Activated CD8-positive, alpha-beta memory T cell treated with anti-CD3 and anti-CD28 coated beads for 4 hours (primary cell): Measurements from ENCODE around the gene SPCS1.

ENCODE experiments used
- DNase-seq, 2 donors: peaks; one replicate each; pipeline ENCODE4 v3.0.0-alpha.2; 2020; ENCODE audit warnings: low read depth in 2 of 2

SPCS1 gene

GRCh38 chr3:52730681-52731080 is 24.8 kb downstream of the SPCS1 start:
- no peak for DNase-seq

- DNase-seq, result no peak
These were observed 25.7 kb downstream of the SPCS1 start for GRCh38 chr3:52731590-52731989.

- no peak for DNase-seq
These were observed 27.5 kb downstream of the SPCS1 start for GRCh38 chr3:52733256-52733891.

GRCh38 chr3:52739730-52740129 is 33.8 kb downstream of the SPCS1 start:
- DNase-seq, result no peak

GRCh38 chr3:52742418-52743041 is 36.6 kb downstream of the SPCS1 start:
- DNase-seq, result no peak

GRCh38 chr3:52743152-52743551 is 37.2 kb downstream of the SPCS1 start:
- DNase-seq, result no peak

GRCh38 chr3:52743721-52744120 is 37.8 kb downstream of the SPCS1 start:
- no peak for DNase-seq

- DNase-seq, result no peak
These were observed 46.2 kb downstream of the SPCS1 start for GRCh38 chr3:52752045-52752660.

GRCh38 chr3:52754373-52754772 is 48.5 kb downstream of the SPCS1 start:
- DNase-seq, result no peak

GRCh38 chr3:52756141-52756540 is 50.2 kb downstream of the SPCS1 start:
- DNase-seq, result no peak
